Measurements from ENCODE around the gene TSPAN9. TPM values are rescaled to one million over a fixed set of nuclear protein-coding genes. Genes with fewer than 3 reads are reported as not detected.

Gene TSPAN9
- total RNA-seq, 1 donor from 2014 or later: 7.8 TPM

DNA sequence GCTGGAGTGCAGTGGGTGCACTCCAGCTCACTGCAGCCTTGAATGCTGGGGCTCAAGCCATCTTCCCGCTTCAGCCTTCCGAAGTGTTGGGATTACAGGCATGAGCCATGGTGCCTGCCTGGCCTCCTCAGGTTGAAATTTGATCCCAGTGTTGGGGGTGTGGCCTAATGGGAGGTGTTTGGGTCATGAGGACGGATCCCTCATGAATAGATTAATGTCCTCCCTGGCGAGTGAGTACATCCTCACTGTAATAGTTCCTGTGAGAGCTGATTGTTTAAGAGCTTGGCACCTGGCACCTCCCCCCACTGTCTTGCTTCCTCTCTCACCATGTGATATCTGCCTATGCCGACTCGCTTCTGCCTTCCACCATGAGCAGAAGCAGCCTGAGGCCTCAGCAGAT is 84.7 kb downstream of the TSPAN9 start:
- no peak overlapping the region for H3K4me3 Mint-ChIP-seq
- H3K27ac Mint-ChIP-seq: no peak overlapping the region

DNA sequence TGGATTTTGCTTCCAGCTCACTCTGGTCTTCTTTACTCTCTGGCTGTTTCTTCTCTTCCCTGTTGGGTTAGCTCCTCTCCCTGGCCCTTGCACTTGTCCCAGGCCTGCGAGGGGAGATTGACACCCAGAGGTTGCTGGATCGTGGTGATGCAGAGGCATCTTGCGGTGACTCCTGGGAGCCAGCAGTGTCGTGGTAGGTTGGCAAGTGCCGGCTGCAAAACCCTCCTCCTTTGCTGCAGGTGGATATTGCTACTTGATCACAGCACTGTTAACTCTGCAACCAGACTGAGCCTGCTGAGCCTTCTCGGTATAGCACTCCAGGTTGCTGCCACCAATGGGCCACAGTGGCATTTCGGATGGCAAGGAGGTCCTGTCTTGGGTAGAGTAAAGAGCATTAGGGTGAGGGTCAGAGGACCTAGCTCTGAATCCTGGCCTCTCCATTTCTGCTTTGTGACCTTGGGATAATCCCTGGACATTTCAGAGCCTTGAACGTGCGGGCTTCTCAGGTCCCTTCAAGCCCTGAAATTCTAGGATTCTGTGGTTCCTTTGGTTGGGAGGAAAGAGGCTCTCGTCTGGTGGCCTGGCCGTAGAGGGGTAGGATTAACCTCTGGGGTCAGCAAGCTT is 87.4 kb downstream of the TSPAN9 start:
- H3K27ac ChIP-seq: no peak overlapping the region

More for the DNA sequence above, 84.7 kb downstream of the TSPAN9 start:
- Histone ChIP-seq H3K4me1 (peaks cover 19% of the 10 kb centered on the region), H3K4me3 (no peak overlapping the region), H3K9me3 (ENCODE audit: low read depth) (no peaks in the 10 kb centered on the region), H3K27me3 (no peaks in the 10 kb centered on the region), H3K9ac (no peak overlapping the region), H4K20me1 (ENCODE audit: low read depth) (peaks cover 23% of the 10 kb centered on the region), H3K79me2 (ENCODE audit: low read depth) (no peaks in the 10 kb centered on the region), H3K36me3 (no peaks in the 10 kb centered on the region), H3K27ac (no peak overlapping the region), H3F3A (ENCODE audit: low read depth) (peaks cover 10% of the 10 kb centered on the region), H2AFZ (replicated peaks) (no peak overlapping the region), H3K4me2 (no peak overlapping the region)
- TF ChIP-seq, protein P1, sequence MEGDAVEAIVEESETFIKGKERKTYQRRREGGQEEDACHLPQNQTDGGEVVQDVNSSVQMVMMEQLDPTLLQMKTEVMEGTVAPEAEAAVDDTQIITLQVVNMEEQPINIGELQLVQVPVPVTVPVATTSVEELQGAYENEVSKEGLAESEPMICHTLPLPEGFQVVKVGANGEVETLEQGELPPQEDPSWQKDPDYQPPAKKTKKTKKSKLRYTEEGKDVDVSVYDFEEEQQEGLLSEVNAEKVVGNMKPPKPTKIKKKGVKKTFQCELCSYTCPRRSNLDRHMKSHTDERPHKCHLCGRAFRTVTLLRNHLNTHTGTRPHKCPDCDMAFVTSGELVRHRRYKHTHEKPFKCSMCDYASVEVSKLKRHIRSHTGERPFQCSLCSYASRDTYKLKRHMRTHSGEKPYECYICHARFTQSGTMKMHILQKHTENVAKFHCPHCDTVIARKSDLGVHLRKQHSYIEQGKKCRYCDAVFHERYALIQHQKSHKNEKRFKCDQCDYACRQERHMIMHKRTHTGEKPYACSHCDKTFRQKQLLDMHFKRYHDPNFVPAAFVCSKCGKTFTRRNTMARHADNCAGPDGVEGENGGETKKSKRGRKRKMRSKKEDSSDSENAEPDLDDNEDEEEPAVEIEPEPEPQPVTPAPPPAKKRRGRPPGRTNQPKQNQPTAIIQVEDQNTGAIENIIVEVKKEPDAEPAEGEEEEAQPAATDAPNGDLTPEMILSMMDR (IDR thresholded peaks at IDR 0.05): no peak
- TF ChIP-seq EZH2 (IDR thresholded peaks at IDR 0.05): no peak
- TF ChIP-seq EZH2phosphoT487 (IDR thresholded peaks at IDR 0.05): no peak
- Mint-ChIP-seq H3K4me1 (peaks cover 53% of the 10 kb centered on the region), H3K36me3 (peaks cover 10% of the 10 kb centered on the region), H3K9me3 (peaks cover 14% of the 10 kb centered on the region), H3K27me3 (ENCODE audit: insufficient read depth, low read depth) (peaks cover 11% of the 10 kb centered on the region)
- DNase-seq (ENCODE audit: low spot score): no peak

DNA sequence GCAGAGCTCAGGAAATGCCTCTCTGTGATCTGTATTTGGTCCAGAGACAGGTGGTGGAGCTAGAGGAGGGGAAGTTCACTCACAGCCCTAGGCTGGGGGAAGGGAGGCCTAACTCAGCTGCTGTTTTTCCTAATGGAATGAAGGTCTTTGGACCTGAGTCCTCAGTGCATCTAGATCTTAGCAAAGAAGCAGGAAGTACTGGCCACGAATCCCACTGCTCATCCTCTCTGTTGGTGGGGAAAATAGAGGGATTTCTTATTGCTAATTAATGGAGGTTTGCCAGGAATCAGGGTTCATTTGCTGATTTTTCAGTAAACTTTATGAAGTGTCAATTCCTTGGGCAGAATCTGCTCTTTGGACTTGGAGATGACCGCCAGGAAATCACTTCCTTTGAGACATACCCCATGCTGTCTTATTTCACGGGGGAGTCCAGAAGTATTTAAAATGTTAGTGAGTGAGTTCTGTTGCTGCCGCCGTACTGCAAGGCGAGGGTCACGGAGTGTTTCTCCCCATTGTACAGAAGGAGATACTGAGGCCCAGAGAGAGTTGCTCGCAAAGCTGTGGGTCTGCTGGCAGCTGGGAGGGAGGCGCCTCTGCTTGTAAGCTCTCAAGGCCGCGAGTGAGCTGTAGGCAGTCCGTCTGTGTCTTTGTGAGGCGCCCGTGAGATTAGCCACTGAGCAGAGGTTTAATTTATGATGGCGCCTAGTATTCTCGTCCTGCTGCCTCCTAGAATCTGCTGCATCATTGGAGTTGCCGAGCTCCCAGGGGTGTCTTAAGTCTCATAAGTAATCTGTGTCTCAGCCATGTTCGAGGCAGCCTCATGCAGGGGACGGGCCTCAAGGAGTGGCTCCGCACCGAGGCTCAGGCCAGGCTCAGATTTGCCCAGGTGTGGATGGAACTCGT is 88.2 kb downstream of the TSPAN9 start:
- Histone ChIP-seq H3K27me3 (no peaks in the 10 kb centered on the region), H3K79me2 (ENCODE audit: low read depth) (no peaks in the 10 kb centered on the region), H3K4me3 (no peak overlapping the region), H2AFZ (replicated peaks) (no peak overlapping the region), H4K20me1 (ENCODE audit: low read depth) (peaks cover 27% of the 10 kb centered on the region), H3K4me2 (peak overlapping the region; percentile 33), H3K9me3 (ENCODE audit: low read depth) (no peaks in the 10 kb centered on the region), H3F3A (ENCODE audit: low read depth) (peaks cover 10% of the 10 kb centered on the region), H3K9ac (no peak overlapping the region), H3K36me3 (no peaks in the 10 kb centered on the region), H3K27ac (no peak overlapping the region), H3K4me1 (peaks cover 20% of the 10 kb centered on the region)
- H3K36me3 Mint-ChIP-seq: peaks cover 10% of the 10 kb centered on the region
- H3K27me3 Mint-ChIP-seq (ENCODE audit: insufficient read depth, low read depth): peaks cover 10% of the 10 kb centered on the region
- no peak overlapping the region for H3K4me3 Mint-ChIP-seq
- no peak for DNase-seq (ENCODE audit: low spot score)
- peaks cover 56% of the 10 kb centered on the region for H3K4me1 Mint-ChIP-seq
- H3K9me3 Mint-ChIP-seq: peaks cover 10% of the 10 kb centered on the region
- TF ChIP-seq EZH2 (IDR thresholded peaks at IDR 0.05) (no peak), EZH2phosphoT487 (IDR thresholded peaks at IDR 0.05) (no peak)
- TF ChIP-seq, protein P1 (IDR thresholded peaks at IDR 0.05): no peak
- peak overlapping the region; percentile 58 for H3K27ac Mint-ChIP-seq

More for the DNA sequence above, 87.4 kb downstream of the TSPAN9 start:
- peaks cover 27% of the 10 kb centered on the region for H4K20me1 ChIP-seq (ENCODE audit: low read depth)
- no peak overlapping the region for H3K9ac ChIP-seq
- TF ChIP-seq EZH2phosphoT487 (IDR thresholded peaks at IDR 0.05) (no peak), EZH2 (IDR thresholded peaks at IDR 0.05) (no peak)
- TF ChIP-seq, protein P1 (IDR thresholded peaks at IDR 0.05): no peak
- no peak overlapping the region for H3K4me3 ChIP-seq
- Mint-ChIP-seq H3K27me3 (ENCODE audit: insufficient read depth, low read depth) (peaks cover 10% of the 10 kb centered on the region), H3K27ac (peak overlapping the region; percentile 58), H3K9me3 (peaks cover 14% of the 10 kb centered on the region), H3K36me3 (peaks cover 10% of the 10 kb centered on the region), H3K4me1 (peaks cover 55% of the 10 kb centered on the region), H3K4me3 (no peak overlapping the region)
- no peaks in the 10 kb centered on the region for H3K9me3 ChIP-seq (ENCODE audit: low read depth)
- peak; percentile 64 for DNase-seq (ENCODE audit: low spot score)
- no peak overlapping the region for H2AFZ ChIP-seq (replicated peaks)
- H3F3A ChIP-seq (ENCODE audit: low read depth): peaks cover 10% of the 10 kb centered on the region
- H3K4me1 ChIP-seq: peaks cover 21% of the 10 kb centered on the region
- no peaks in the 10 kb centered on the region for H3K27me3 ChIP-seq
- H3K36me3 ChIP-seq: no peaks in the 10 kb centered on the region
- H3K79me2 ChIP-seq (ENCODE audit: low read depth): no peaks in the 10 kb centered on the region
- H3K4me2 ChIP-seq: peak overlapping the region; percentile 33
